Right lung (tissue), 5 donors: ENCODE results near the gene PINLYP. TPM values are rescaled to one million over a fixed set of nuclear protein-coding genes. Genes with fewer than 3 reads are reported as not detected.

Experiments
- DNase-seq, 2 donors: peaks; one replicate each; pipeline ENCODE4 v3.0.0-alpha.2; 2013
- polyA plus RNA-seq, 5 donors: library from polyadenylated mRNA; unstranded; fragments of 120-200 nt; gene quantifications; one replicate each; pipeline versions ENCODE4 v1.2.1 to v1.2.3, GENCODE V29; 2013; ENCODE audit warnings: inconsistent platforms in 1 of 5, low replicate concordance in 1 of 5; ENCODE audit not compliant: insufficient read length in 5 of 5, insufficient read depth in 1 of 5

PINLYP gene
- polyA plus RNA-seq, 5 donors, result 17.1 to 20.5 (median 18.2) TPM

DNA sequence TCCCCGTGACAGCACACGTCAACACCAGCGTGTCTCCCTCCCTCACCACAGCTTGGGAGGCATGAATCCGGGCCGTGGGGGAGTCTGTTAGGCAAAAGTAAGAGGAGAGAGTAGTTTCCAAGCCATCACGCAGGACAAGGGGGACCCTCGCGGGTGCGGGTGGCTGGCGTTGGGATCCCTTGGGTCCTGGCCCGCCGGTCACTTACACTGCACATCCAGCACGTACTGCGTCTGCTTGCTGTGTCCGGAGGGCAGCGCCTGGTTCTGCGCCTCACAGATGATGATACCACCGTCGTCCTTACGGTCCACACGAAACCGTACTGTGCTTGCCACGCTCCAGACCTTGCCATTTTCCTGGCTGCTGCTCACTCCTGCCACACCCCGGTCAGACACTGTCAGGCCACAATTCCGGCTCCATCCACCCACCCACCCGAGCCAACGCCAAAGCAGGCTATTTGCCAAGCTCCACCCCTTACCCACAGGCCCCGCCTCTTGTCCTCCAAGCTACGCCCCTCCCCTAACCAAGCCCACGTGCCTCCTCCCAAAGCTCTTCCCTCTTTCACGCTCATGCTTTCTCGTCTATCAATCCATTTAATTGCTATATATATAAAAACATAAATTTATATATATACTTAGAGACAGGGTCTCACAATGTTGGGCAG lies 50.4 kb downstream of the PINLYP start:
- DNase-seq, result no peak

DNA sequence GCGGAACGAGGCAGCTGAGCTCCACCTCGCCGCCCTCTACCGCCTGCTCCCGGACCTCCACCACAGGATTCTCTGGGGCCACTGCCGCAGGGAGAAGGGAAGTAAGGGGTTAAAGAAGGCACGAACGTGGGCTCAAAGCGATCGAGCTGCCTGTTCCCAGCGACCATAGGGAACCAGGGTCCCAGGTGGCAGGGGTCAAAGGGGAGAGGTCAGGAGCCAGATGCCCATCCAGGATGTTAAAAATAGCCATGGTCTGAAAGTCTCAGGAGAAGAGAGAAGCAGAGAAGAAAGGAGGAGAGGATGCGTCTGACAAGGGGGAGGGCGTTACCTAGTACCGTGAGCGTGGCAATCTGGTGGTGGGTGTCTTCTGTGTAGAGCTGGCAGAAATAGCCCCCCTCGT lies 51.2 kb downstream of the PINLYP start:
- DNase-seq, result no peak

DNA sequence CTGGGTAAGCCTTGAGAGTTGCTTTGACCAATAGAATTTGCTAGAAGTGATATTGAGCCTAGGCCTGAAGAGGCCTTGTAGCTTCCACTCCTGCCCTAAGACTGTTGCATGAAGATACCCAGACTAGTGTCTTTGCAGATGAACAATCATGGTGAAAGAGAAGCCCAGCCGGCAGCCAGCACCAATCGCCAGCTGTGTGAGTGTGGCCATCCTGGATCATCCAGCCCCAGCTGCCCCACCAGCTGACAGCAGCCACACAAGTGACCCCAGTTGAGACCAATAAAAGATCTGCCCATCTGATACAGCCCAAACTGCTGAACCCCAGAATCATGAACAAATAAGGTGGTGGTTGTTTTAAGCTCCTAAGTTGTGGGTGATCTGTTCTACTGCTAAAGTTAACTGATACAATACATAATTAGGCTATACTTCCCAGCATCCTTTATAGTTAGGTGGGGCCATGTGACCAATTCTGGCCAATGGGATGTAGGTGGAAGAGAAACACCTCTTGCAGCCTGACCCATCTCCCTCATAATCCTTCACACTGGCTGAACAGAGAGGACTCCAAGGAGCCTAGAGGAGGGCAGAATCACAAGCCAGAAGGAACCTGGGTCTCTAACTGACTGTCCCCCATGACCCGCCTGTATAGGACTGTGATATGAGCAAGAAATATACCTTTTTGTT lies 53.2 kb downstream of the PINLYP start:
- no peak for DNase-seq

DNA sequence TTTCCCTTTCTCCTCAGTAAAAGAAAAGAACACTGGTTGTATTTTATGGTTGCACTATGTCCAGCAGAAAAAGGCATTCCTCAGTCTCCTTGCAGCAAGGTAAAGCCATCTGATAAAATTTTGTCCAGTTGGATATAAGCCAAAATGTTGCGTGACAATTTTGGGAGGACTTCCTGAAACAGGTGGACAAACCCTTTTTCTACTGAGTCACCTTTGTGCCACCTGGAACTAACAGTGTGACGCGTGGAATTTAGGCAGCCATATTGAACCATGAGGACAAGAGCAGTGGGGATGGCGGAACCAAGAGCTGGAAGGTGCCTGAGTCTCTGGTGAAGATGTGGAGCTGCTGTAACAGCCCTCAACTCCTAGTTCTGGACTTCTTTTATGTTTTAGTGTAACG lies 55.9 kb downstream of the PINLYP start:
- no peak for DNase-seq

Other genes with a start within 250 kb of the PINLYP start
- gene CD177, start 222.1 kb upstream of the PINLYP start, polyA plus RNA-seq, result under 1 TPM; 0.21 to 0.72 (median 0.41) TPM
- under 1 TPM in 1 of 5 donors, not detected in 4; 0.09 TPM for gene TEX101, start 160.9 kb upstream of the PINLYP start, polyA plus RNA-seq
- gene LYPD3, start 110.2 kb upstream of the PINLYP start, polyA plus RNA-seq, result 1 to 10 TPM; 1.1 to 2.2 (median 1.4) TPM
- 10 to 100 TPM in 3 of 5 donors, 1 to 10 TPM in 2; 7.3 to 13.7 (median 11.5) TPM for gene PHLDB3, start 71.1 kb upstream of the PINLYP start, polyA plus RNA-seq
- 10 to 100 TPM; 18.2 to 24.1 (median 20.5) TPM for gene ETHE1, start 48.6 kb upstream of the PINLYP start, polyA plus RNA-seq
- gene ZNF575, start 42.6 kb upstream of the PINLYP start, polyA plus RNA-seq, result 1 to 10 TPM; 1.3 to 3.8 (median 2.1) TPM
- 10 to 100 TPM; 50.7 to 61.1 (median 54.6) TPM for gene XRCC1, start 274 bp upstream of the PINLYP start, polyA plus RNA-seq
- gene IRGQ, start 20.3 kb downstream of the PINLYP start, polyA plus RNA-seq, result 10 to 100 TPM; 14.6 to 19.0 (median 16.1) TPM
- 10 to 100 TPM in 3 of 5 donors, 1 to 10 TPM in 2; 10.0 to 14.4 (median 10.6) TPM for gene ZNF576, start 20.8 kb downstream of the PINLYP start, polyA plus RNA-seq
- 1 to 10 TPM; 1.6 to 3.0 (median 1.7) TPM for gene SRRM5, start 36.3 kb downstream of the PINLYP start, polyA plus RNA-seq
- gene ZNF428, start 43.8 kb downstream of the PINLYP start, polyA plus RNA-seq, result 100 to 1,000 TPM in 1 of 5 donors, 10 to 100 TPM in 4; 72.1 to 136 (median 77.7) TPM
- gene CADM4, start 64.0 kb downstream of the PINLYP start, polyA plus RNA-seq, result 10 to 100 TPM; 17.5 to 25.8 (median 19.2) TPM
- 10 to 100 TPM; 13.4 to 19.9 (median 17.2) TPM for gene PLAUR, start 94.4 kb downstream of the PINLYP start, polyA plus RNA-seq
- not detected for gene IRGC, start 140.3 kb downstream of the PINLYP start, polyA plus RNA-seq
- gene SMG9, start 179.2 kb downstream of the PINLYP start, polyA plus RNA-seq, result 10 to 100 TPM; 49.8 to 70.9 (median 54.0) TPM
- gene KCNN4, start 205.2 kb downstream of the PINLYP start, polyA plus RNA-seq, result 1 to 10 TPM; 1.3 to 2.6 (median 1.6) TPM
- gene LYPD5, start 226.6 kb downstream of the PINLYP start, polyA plus RNA-seq, result under 1 TPM; 0.30 to 0.49 (median 0.40) TPM